Placental epithelial cell (primary cell): Measurements from ENCODE around the gene CMC1. TPM values are rescaled to one million over a fixed set of nuclear protein-coding genes. Genes with fewer than 3 reads are reported as not detected.

Experiments used
- total RNA-seq: library from RNA; depleted of rRNA; stranded (reverse); fragments of >200 nt; gene quantifications from 2 replicates; pipeline ENCODE4 v1.2.3, GENCODE V29; 2012

The CMC1 gene, protein sequence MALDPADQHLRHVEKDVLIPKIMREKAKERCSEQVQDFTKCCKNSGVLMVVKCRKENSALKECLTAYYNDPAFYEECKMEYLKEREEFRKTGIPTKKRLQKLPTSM
- 3.1 and 5.1 TPM in 2 replicates for total RNA-seq

DNA sequence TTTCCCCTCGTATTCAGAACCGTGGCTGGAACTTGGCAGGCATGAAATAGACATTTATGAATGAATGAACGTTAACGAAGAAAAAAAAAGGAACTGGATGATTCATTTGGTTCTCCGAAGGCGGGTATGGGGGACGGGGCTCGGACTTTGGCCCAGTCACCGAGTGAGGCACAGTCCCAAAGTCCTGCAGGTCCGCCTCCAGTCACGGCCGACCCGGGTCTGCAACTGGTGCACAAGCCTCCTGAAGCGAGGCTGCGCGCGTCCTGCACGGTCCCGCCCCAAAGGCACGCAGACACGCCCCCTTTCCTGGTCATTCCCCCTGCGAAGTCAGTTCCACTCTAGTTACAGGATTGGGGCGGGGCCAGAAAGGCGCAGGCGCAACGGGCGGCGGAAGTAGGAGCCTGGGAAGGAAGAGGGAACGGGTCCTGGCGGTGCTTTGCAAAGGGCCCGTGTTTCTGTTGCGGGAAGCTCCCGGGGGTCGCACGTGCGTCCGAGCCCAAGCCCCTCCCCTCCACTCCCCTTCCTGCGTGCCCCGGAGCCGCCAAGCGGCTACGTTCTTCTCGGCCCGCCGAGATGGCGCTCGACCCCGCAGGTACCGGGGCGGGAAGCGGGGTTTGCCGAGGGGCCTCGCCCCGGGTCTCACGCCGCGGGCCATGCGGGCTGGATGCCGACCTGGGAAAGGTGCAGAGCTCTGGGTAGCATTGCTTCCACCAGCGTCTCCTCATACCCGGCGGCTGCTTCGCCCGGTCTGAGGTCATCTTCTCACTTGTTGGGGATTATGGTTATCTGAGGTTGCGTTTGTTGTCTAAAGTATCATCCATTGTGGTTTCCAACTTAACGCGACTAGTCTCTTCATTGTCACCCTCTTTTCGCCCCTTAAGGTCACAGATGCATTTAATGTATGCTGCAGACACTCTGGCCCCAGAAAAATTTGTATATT lies at the start of gene CMC1:
Gene CMC1, plus strand, starts transcription at position 399 of the 940 bp plus-strand sequence. Its CDS starts 175 bp downstream, at position 574.

DNA sequence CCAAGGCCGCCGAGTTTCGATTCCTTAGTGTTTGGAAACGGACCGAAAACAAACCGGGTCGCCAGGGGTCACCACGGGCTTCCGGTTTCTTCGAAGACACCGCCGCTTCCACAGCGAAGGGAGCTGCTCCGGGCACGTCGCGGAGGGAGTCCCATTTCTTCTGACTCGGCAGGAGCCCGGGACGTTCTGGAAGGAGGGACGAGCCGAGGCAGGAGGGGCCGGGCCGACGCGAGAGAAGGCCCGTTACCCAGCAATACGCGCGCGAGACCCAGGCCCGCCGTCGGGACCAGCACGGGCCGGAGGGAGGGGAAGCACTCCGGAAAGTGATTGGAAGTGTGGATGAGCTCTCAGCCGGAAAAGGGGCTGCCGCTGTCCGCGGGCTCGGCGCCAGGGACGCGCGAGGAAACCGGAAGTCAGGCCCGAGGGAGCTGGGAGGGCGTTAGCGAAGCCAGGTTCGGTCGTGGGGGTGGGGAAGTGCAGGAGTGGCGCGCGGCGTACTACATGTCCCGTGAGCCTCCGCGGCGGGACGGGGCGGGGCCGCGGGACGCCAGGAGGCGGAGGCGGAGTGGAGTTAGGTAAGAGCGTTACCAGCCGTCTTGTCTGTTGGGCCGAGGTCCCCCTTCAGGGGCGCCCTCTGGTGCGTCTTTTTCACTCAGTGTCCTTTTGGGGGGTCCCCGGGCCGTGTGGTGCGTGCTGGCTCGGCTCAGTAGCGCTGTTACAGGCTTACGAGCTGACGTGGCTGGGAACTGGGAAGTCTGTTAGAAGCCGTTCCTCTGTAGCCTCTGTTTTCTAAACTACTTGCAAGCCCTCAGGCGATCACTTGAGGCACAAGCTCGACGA lies 107.4 kb downstream of the CMC1 start, which contains the start of the genes AZI2 and ZCWPW2:
Gene AZI2, minus strand, starts transcription at position 196 of the 840 bp plus-strand sequence. CDS start 8,207 bp downstream, outside the sequence.
Gene ZCWPW2, plus strand, starts transcription at position 93 of the 840 bp plus-strand sequence. CDS start 64,348 bp downstream, outside the sequence.

Other genes with a start within 250 kb of the CMC1 start
- gene ZCWPW2, start 107.1 kb downstream of the CMC1 start, total RNA-seq, result 0.79 and 1.1 TPM in 2 replicates
- gene AZI2, start 107.2 kb downstream of the CMC1 start, total RNA-seq, result 66.7 and 74.1 TPM in 2 replicates